K562 (cell line): ENCODE measurements around the gene ITGA2B. TPM values are rescaled to one million over a fixed set of nuclear protein-coding genes. Genes with fewer than 3 reads are reported as not detected.

Source experiments
- ETV5 ChIP-seq: sonication (generic); formaldehyde crosslinking; IDR thresholded peaks from 2 replicates; pipeline ENCODE4 v1.4.0; 2020; ENCODE audit warnings: low read depth, mild to moderate bottlenecking, missing genetic modification reagents
- FOXA1 ChIP-seq: fragments of 450-650 bp; IDR thresholded peaks from 2 replicates; pipeline ENCODE4 v1.6.1; 2016; ENCODE audit warnings: mild to moderate bottlenecking, borderline replicate concordance
- GTF2A2 ChIP-seq: IDR thresholded peaks from 2 replicates; pipeline ENCODE4 v1.6.1; 2016; ENCODE audit warnings: mild to moderate bottlenecking, missing genetic modification characterization, missing compliant biosample characterization
- GTF2F1 ChIP-seq: IDR thresholded peaks from 2 replicates; pipeline ENCODE4 v1.6.1; 2011; ENCODE audit warnings: low read depth, low read length, improper control_type of control experiment
- HNRNPK ChIP-seq: fragments of 200-400 bp; formaldehyde crosslinking; IDR thresholded peaks from one replicate; pipeline ENCODE4 v1.6.1; 2018; ENCODE audit warnings: mild to moderate bottlenecking, low read depth, low read length; ENCODE audit not compliant: poor library complexity, severe bottlenecking
- HSF4 ChIP-seq: fragments of 250-450 bp; sonication (Bioruptor Pico); IDR thresholded peaks from 2 replicates; pipeline ENCODE4 v2.1.2; 2022; ENCODE audit warnings: mild to moderate bottlenecking, moderate library complexity, borderline replicate concordance
- JUND ChIP-seq, 2 experiments: IDR thresholded peaks; 2 replicates in 1 of 2; 3 replicates in 1 of 2; pipeline ENCODE4 v1.6.1; 2011; ENCODE audit warnings: borderline replicate concordance in 2 of 2, low read depth in 2 of 2, low read length in 2 of 2, improper control_type of control experiment in 1 of 2, missing biosample characterization in 1 of 2, missing genetic modification characterization in 1 of 2, missing genetic modification reagents in 1 of 2
- KAT7 ChIP-seq: sonication (generic); formaldehyde crosslinking; IDR thresholded peaks from 2 replicates; pipeline ENCODE4 v1.8.0; 2022; ENCODE audit warnings: missing genetic modification reagents, mild to moderate bottlenecking, borderline replicate concordance
- KLF16 ChIP-seq: IDR thresholded peaks from 2 replicates; pipeline ENCODE4 v1.6.1; 2016; ENCODE audit warnings: antibody characterized with exemption
- NR2C2 ChIP-seq, 2 experiments: fragments of 200-800 bp in 1 of 2; sonication (Bioruptor generic) in 1 of 2; sonication (generic) in 1 of 2; formaldehyde crosslinking in 1 of 2; IDR thresholded peaks; 2 replicates each; pipeline versions ENCODE4 v1.6.1 to v1.8.0; 2016 to 2022; ENCODE audit warnings: mild to moderate bottlenecking in 1 of 2, missing compliant biosample characterization in 1 of 2, missing genetic modification characterization in 1 of 2, missing genetic modification reagents in 1 of 2
- SMARCE1 ChIP-seq: fragments of 450-650 bp; IDR thresholded peaks from 2 replicates; pipeline ENCODE4 v1.7.1; 2016; ENCODE audit warnings: mild to moderate bottlenecking
- SOX6 ChIP-seq: fragments of 450-650 bp; IDR thresholded peaks from 2 replicates; pipeline ENCODE4 v1.6.1; 2014; ENCODE audit warnings: mild to moderate bottlenecking
- SP1 ChIP-seq: sonication (generic); formaldehyde crosslinking; IDR thresholded peaks from 2 replicates; pipeline ENCODE4 v1.8.1; 2022; ENCODE audit warnings: mild to moderate bottlenecking, missing genetic modification reagents
- TEAD1 ChIP-seq, 2 experiments: fragments of 450-650 bp in 1 of 2; sonication (generic) in 1 of 2; formaldehyde crosslinking; IDR thresholded peaks; 2 replicates each; pipeline versions ENCODE4 v1.4.0 to v1.8.0; 2020 to 2022; ENCODE audit warnings: mild to moderate bottlenecking in 2 of 2, missing genetic modification reagents in 1 of 2
- TGIF2 ChIP-seq: sonication (generic); formaldehyde crosslinking; IDR thresholded peaks from 2 replicates; pipeline ENCODE4 v1.8.1; 2022; ENCODE audit warnings: mild to moderate bottlenecking, missing genetic modification reagents, moderate library complexity
- THRAP3 ChIP-seq: fragments of 450-650 bp; IDR thresholded peaks from 2 replicates; pipeline ENCODE4 v1.6.1; 2016; ENCODE audit warnings: mild to moderate bottlenecking, inconsistent platforms, borderline replicate concordance
- ZNF57 ChIP-seq: fragments of 450-650 bp; formaldehyde crosslinking; IDR thresholded peaks from 2 replicates; pipeline ENCODE4 v1.4.0; 2020; ENCODE audit warnings: mild to moderate bottlenecking, moderate library complexity
- polyA plus RNA-seq, 8 experiments: library from polyadenylated mRNA; depleted of rRNA in 4 of 8; stranded (reverse) in 5 of 8; unstranded in 3 of 8; fragments of >200 nt; fragmentation: Nextera tagmentation in 2 of 8; fragmentation: Illumina TruSeq in 1 of 8; extraction: Ambion mirVana in 2 of 8; extraction: Trizol in 1 of 8; gene quantifications; 2 replicates each; pipeline versions ENCODE4 v1.2.1 to v1.2.3, GENCODE V29; 2011 to 2014; ENCODE audit warnings: inconsistent platforms in 1 of 8, missing spikeins in 1 of 8
- total RNA-seq, 7 experiments: library from RNA; depleted of rRNA in 6 of 7; stranded (reverse); fragments of >200 nt in 6 of 7; fragmentation: Illumina TruSeq in 2 of 7; extraction: Trizol in 2 of 7; gene quantifications; 2 replicates each; pipeline versions ENCODE4 v1.2.1 to v1.2.3, GENCODE V29; 2011 to 2021; ENCODE audit warnings: low replicate concordance in 1 of 7
- TF ChIP-seq, protein P1 (sequence below): sonication (generic); formaldehyde crosslinking; IDR thresholded peaks from 2 replicates; pipeline ENCODE4 v1.8.1; 2023; ENCODE audit warnings: mild to moderate bottlenecking, missing genetic modification reagents
- TF ChIP-seq, protein P2 (sequence below): fragments of 450-650 bp; IDR thresholded peaks from 2 replicates; pipeline ENCODE4 v1.6.1; 2018; ENCODE audit warnings: mild to moderate bottlenecking, low read depth; ENCODE audit not compliant: partially characterized antibody
- TF ChIP-seq, protein P3 (sequence below): sonication (generic); formaldehyde crosslinking; IDR thresholded peaks from 2 replicates; pipeline ENCODE4 v1.8.0; 2022; ENCODE audit warnings: mild to moderate bottlenecking, missing genetic modification reagents

The ITGA2B gene
- total and polyA plus RNA-seq, 9 of the 15 experiments (the other 6 are each of a cell fraction or from before 2014, with no cell fraction given): 1.1 to 26.4 (median 5.6) TPM

DNA sequence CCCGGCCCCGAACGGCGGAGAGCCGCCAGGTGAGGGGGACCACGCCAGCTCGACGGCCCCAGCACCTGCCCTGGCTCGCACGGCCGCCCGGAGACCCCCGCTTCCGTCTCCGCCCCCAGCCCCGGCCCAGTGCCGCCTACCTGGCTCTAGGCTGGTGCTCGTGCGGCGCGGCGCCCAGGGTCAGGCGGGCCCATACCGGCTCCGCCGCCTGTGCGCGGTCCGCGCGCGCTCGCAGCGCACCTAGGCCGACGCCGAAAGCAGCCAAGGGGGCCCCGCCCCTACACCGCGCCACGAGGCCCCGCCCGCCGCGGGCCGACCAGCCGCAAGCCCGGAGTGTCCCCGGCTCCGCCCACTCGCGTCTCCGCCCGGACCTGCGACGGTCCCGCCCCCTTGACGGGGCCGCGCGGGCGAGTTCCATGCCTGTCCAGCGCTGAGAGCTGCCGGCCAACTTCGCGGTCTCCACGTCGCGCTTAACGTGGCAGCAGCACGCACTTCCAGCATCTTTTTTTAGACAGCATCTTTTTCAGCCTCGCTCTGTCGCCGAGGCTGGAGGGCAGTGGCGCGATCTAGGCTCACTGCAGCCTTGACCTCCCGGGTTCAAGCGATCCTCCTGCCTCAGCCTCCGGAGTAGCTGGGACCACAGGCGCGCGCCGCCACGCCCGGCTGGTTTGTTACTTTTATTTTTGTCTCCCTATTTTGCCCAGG, 64.7 kb downstream of the ITGA2B start, which contains the start of gene SLC25A39 (continued):
- no peak for TF ChIP-seq HSF4 (CRISPR knock-in tag)
- no peak; the same call in 1 of the 2 replicates for TF ChIP-seq JUND (IDR thresholded peaks at IDR 0.05; ENCODE audit: borderline replicate concordance, low read depth, low read length)
- no peak; the same call in 2 of the 3 replicates for TF ChIP-seq JUND (tag; IDR thresholded peaks at IDR 0.05; ENCODE audit: borderline replicate concordance, low read depth, low read length)
- TF ChIP-seq GTF2F1: no peak
- peak; percentile 48; the same call in 1 of the 2 replicates for TF ChIP-seq SOX6
- TF ChIP-seq HNRNPK: no peak
- TF ChIP-seq ETV5 (CRISPR knock-in tag): no peak
- TF ChIP-seq, protein P1, sequence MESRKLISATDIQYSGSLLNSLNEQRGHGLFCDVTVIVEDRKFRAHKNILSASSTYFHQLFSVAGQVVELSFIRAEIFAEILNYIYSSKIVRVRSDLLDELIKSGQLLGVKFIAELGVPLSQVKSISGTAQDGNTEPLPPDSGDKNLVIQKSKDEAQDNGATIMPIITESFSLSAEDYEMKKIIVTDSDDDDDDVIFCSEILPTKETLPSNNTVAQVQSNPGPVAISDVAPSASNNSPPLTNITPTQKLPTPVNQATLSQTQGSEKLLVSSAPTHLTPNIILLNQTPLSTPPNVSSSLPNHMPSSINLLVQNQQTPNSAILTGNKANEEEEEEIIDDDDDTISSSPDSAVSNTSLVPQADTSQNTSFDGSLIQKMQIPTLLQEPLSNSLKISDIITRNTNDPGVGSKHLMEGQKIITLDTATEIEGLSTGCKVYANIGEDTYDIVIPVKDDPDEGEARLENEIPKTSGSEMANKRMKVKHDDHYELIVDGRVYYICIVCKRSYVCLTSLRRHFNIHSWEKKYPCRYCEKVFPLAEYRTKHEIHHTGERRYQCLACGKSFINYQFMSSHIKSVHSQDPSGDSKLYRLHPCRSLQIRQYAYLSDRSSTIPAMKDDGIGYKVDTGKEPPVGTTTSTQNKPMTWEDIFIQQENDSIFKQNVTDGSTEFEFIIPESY (CRISPR knock-in tag): 0 out of 2 replicates have a peak, but pooled peaks have one; percentile 43
- no peak for TF ChIP-seq THRAP3
- TF ChIP-seq SP1 (CRISPR knock-in tag): peak; percentile 75
- TF ChIP-seq, protein P2, sequence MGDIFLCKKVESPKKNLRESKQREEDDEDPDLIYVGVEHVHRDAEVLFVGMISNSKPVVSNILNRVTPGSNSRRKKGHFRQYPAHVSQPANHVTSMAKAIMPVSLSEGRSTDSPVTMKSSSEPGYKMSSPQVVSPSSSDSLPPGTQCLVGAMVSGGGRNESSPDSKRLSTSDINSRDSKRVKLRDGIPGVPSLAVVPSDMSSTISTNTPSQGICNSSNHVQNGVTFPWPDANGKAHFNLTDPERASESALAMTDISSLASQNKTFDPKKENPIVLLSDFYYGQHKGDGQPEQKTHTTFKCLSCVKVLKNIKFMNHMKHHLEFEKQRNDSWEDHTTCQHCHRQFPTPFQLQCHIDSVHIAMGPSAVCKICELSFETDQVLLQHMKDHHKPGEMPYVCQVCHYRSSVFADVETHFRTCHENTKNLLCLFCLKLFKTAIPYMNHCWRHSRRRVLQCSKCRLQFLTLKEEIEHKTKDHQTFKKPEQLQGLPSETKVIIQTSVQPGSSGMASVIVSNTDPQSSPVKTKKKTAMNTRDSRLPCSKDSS: no peak
- TF ChIP-seq, protein P3, sequence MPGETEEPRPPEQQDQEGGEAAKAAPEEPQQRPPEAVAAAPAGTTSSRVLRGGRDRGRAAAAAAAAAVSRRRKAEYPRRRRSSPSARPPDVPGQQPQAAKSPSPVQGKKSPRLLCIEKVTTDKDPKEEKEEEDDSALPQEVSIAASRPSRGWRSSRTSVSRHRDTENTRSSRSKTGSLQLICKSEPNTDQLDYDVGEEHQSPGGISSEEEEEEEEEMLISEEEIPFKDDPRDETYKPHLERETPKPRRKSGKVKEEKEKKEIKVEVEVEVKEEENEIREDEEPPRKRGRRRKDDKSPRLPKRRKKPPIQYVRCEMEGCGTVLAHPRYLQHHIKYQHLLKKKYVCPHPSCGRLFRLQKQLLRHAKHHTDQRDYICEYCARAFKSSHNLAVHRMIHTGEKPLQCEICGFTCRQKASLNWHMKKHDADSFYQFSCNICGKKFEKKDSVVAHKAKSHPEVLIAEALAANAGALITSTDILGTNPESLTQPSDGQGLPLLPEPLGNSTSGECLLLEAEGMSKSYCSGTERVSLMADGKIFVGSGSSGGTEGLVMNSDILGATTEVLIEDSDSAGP (CRISPR knock-in tag): peak; percentile 47; the same call in 1 of the 2 replicates
- TF ChIP-seq TGIF2: no peak
- no peak for TF ChIP-seq KLF16
- TF ChIP-seq FOXA1: no peak
- no peak for TF ChIP-seq ZNF57 (CRISPR knock-in tag)
- 0 out of 2 replicates have a peak, but pooled peaks have one; percentile 15 for TF ChIP-seq KAT7 (CRISPR knock-in tag)
- no peak for TF ChIP-seq GTF2A2 (tag)
- TF ChIP-seq SMARCE1: no peak
- TF ChIP-seq TEAD1 (CRISPR knock-in tag; IDR thresholded peaks at IDR 0.05): peak in 1 of 2 experiments; percentile 37; a peak in 1 of 4 replicates
- peak; percentile 62; the same call in 1 of the 2 replicates for TF ChIP-seq NR2C2 (CRISPR knock-in tag; IDR thresholded peaks at IDR 0.05)
- 0 out of 2 replicates have a peak, but pooled peaks have one; percentile 16 for TF ChIP-seq NR2C2 (tag; IDR thresholded peaks at IDR 0.05)
